Upper lobe of left lung (tissue), 6 donors: ENCODE data around the gene POLR3E. TPM values are rescaled to one million over a fixed set of nuclear protein-coding genes. Genes with fewer than 3 reads are reported as not detected.

Source experiments
- ATAC-seq, 2 donors: fragments of 200-7000 bp; cut with Tn5 transposase; one replicate each; pipeline ENCODE4 v1.9.1; 2022; ENCODE audit warnings: mild to moderate bottlenecking in 2 of 2, moderate library complexity in 2 of 2; ENCODE audit not compliant: low FRiP score in 2 of 2
- DNase-seq, 2 donors: peaks; one replicate each; pipeline ENCODE4 v3.0.0-alpha.2; 2019 to 2020
- H3K27ac ChIP-seq, 4 donors: fragments of 200-600 bp; sonication (generic); one replicate each; pipeline ENCODE4 v1.5.1; 2016 to 2019
- H3K27me3 ChIP-seq, 4 donors: fragments of 200-600 bp; sonication (generic); one replicate each; pipeline ENCODE4 v1.5.1; 2017 to 2019
- H3K36me3 ChIP-seq, 4 donors: fragments of 200-600 bp; sonication (generic); one replicate each; pipeline ENCODE4 v1.5.1; 2016 to 2019
- H3K4me1 ChIP-seq, 4 donors: fragments of 200-600 bp; sonication (generic); one replicate each; pipeline ENCODE4 v1.5.1; 2018 to 2019
- H3K4me3 ChIP-seq, 4 donors: fragments of 200-600 bp; sonication (generic); one replicate each; pipeline ENCODE4 v1.5.1; 2017 to 2019; ENCODE audit warnings: mild to moderate bottlenecking in 2 of 4, moderate library complexity in 1 of 4
- H3K9me3 ChIP-seq, 4 donors: fragments of 200-600 bp; sonication (generic); one replicate each; pipeline ENCODE4 v1.5.1; 2018 to 2019
- CTCF ChIP-seq, 6 experiments: fragments of 450-650 bp in 4 of 6; fragments of 200-600 bp in 2 of 6; sonication (generic) in 2 of 6; IDR thresholded peaks; one replicate each; pipeline ENCODE4 v1.5.1; 2016 to 2019; ENCODE audit warnings: antibody characterized with exemption in 6 of 6
- EP300 ChIP-seq, 4 donors: sonication (generic); formaldehyde crosslinking; IDR thresholded peaks; one replicate each; pipeline ENCODE4 v1.5.1; 2017; ENCODE audit warnings: antibody characterized with exemption in 4 of 4, control low read depth in 2 of 4
- POLR2A ChIP-seq, 4 donors: fragments of 450-650 bp; IDR thresholded peaks; one replicate each; pipeline ENCODE4 v1.5.1; 2016 to 2017; ENCODE audit warnings: antibody characterized with exemption in 4 of 4, mild to moderate bottlenecking in 2 of 4
- POLR2AphosphoS5 ChIP-seq, 2 donors: sonication (generic); formaldehyde crosslinking; IDR thresholded peaks; one replicate each; pipeline ENCODE4 v1.5.1; 2017; ENCODE audit warnings: antibody characterized with exemption in 2 of 2
- WGBS, 2 donors: methylation state at CpG; one replicate each; pipeline ENCODE4 v1.1.5; 2017 to 2018; 5-methylcytosine and 5-hydroxymethylcytosine counted together
- total RNA-seq, 6 donors: library from RNA; depleted of rRNA in 4 of 6; stranded (reverse); fragments of >200 nt in 4 of 6; gene quantifications; one replicate each; pipeline versions ENCODE4 v1.1.0 to v1.2.1, GENCODE V29; 2016 to 2021
- donor health status: DM: no; HTN: no; CAD: no; lungs with moderate emphysema.
- donor health status: DM: no; HTN: yes; CAD: no; lungs with severe emphysema.

POLR3E gene
- total RNA-seq, 6 donors from 2014 or later = 27.0 to 91.1 (median 47.0) TPM

GRCh38 chr16:22317625-22318024 is 20.4 kb downstream of the POLR3E start:
- Histone ChIP-seq H3K36me3 (peaks cover 12 to 94% (median 75%) of the 10 kb centered on the region in 4 donors), H3K4me3 (no peak overlapping the region), H3K27me3 (no peaks in the 10 kb centered on the region), H3K9me3 (no peaks in the 10 kb centered on the region), H3K27ac (no peak overlapping the region), H3K4me1 (peaks cover 0 to 5% (median 0%) of the 10 kb centered on the region in 4 donors)
- TF ChIP-seq POLR2A (IDR thresholded peaks at IDR 0.05) (no peak), EP300 (IDR thresholded peaks at IDR 0.05) (no peak)
- DNase-seq (no peak), ATAC-seq (no peak)
- WGBS, 2 donors = 92 to 96% methylated on average over 6 of the region's 6 CpGs

DNA sequence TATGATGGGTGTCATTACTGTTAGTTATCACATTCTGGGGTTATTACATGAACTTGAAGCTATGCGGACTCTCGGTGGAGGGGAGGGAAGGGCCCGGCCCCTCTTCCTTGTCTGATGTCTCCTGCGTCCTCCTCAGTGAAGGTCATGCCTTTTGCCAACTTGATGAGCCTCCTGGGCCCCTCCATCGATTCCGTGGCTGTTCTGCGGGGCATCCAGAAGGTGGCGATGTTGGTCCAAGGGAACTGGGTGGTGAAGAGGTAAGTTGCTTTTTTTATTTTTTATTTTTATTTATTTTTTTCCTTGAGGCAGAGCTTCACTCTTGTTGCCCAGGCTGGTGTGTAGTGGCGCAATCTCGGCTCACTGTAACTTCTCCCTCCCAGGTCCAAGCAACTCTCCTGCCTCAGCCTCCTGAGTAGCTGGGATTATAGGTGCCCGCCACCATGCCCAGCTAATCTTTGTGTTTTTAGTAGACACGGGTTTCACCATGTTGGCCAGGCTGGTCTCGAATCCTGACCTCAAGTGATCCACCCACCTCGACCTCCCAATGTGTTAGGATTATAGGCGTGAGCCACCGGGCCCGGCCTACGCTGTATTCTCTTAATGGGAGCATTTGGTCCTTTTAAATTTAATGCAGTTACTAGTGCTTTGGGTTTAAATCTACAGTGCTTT is 21.6 kb downstream of the POLR3E start:
- no peak overlapping the region for H3K27ac ChIP-seq
- H3K36me3 ChIP-seq = peaks cover 10 to 94% (median 70%) of the 10 kb centered on the region in 4 donors
- H3K4me1 ChIP-seq = peaks cover 0 to 5% (median 0%) of the 10 kb centered on the region in 4 donors
- no peaks in the 10 kb centered on the region for H3K9me3 ChIP-seq
- no peak overlapping the region for H3K4me3 ChIP-seq
- DNase-seq (no peak), ATAC-seq (no peak)
- TF ChIP-seq POLR2A (IDR thresholded peaks at IDR 0.05) = no peak
- peak in 5 of 6 experiments; percentile 36 to 59 (median 44) for TF ChIP-seq CTCF (IDR thresholded peaks at IDR 0.05)
- no peak for TF ChIP-seq EP300 (IDR thresholded peaks at IDR 0.05)
- no peaks in the 10 kb centered on the region for H3K27me3 ChIP-seq
- WGBS, 2 donors = 81 to 86% methylated on average over 18 of the region's 18 CpGs

- Histone ChIP-seq H3K27ac (no peak overlapping the region), H3K27me3 (no peaks in the 10 kb centered on the region), H3K36me3 (peaks cover 5 to 94% (median 72%) of the 10 kb centered on the region in 4 donors), H3K9me3 (no peaks in the 10 kb centered on the region), H3K4me1 (peaks cover 0 to 5% (median 0%) of the 10 kb centered on the region in 4 donors), H3K4me3 (no peak overlapping the region)
- 80 to 81% methylated on average over 13 of the region's 13 CpGs for WGBS, 2 donors
- TF ChIP-seq POLR2AphosphoS5 (IDR thresholded peaks at IDR 0.05) = no peak
- TF ChIP-seq CTCF (IDR thresholded peaks at IDR 0.05) = no peak
- no peak for TF ChIP-seq POLR2A (IDR thresholded peaks at IDR 0.05)
- no peak for TF ChIP-seq EP300 (IDR thresholded peaks at IDR 0.05)
- ATAC-seq = no peak
- no peak for DNase-seq
Measured at GRCh38 chr16:22320572-22321339, 23.5 kb downstream of the POLR3E start.

- peaks cover 0 to 5% (median 0%) of the 10 kb centered on the region in 4 donors for H3K4me1 ChIP-seq
- no peak overlapping the region for H3K4me3 ChIP-seq
- no peaks in the 10 kb centered on the region for H3K9me3 ChIP-seq
- TF ChIP-seq CTCF (IDR thresholded peaks at IDR 0.05) (peak; percentile 77 to 90 (median 86)), POLR2AphosphoS5 (IDR thresholded peaks at IDR 0.05) (no peak)
- no peak overlapping the region for H3K27ac ChIP-seq
- ATAC-seq (peak; percentile 73 to 79), DNase-seq (peak; percentile 60 to 75)
- WGBS, 2 donors = 45 to 46% methylated on average over 13 to 16 of the region's 16 CpGs
- peaks cover 10 to 94% (median 73%) of the 10 kb centered on the region in 4 donors for H3K36me3 ChIP-seq
- H3K27me3 ChIP-seq = no peaks in the 10 kb centered on the region
Measured at GRCh38 chr16:22321340-22322001, 24.3 kb downstream of the POLR3E start.

DNA sequence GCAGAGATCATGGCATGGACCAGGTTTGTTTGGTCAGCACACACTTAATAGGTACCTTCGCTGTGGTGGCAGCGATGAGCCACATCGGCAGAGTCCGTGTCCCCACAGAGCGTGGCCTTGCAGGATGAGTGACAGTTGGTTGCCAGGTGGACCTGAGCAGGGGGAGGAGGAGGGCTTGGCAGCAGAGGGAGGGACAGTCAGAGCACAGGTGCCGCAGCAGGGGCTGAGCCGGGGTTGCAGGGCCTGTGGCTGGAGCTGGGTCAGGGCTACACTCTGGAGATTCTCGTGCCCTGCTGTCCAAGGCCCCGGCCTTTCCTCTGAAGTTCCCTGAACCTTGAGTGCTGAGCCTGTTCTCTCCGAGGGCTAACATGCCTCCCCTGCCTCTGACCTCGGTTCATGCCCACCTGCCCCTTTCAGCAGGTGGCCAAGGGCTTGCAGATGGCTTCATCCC is 24.8 kb downstream of the POLR3E start:
- ATAC-seq (no peak), DNase-seq (no peak)
- H3K36me3 ChIP-seq = peaks cover 5 to 94% (median 73%) of the 10 kb centered on the region in 4 donors

More for the DNA sequence above, 24.8 kb downstream of the POLR3E start:
- no peak overlapping the region for H3K27ac ChIP-seq
- TF ChIP-seq POLR2A (IDR thresholded peaks at IDR 0.05) (no peak), POLR2AphosphoS5 (IDR thresholded peaks at IDR 0.05) (no peak), EP300 (IDR thresholded peaks at IDR 0.05) (no peak), CTCF (IDR thresholded peaks at IDR 0.05) (no peak)
- 97 to 100% methylated on average over 7 to 11 of the region's 11 CpGs for WGBS, 2 donors
- no peak overlapping the region for H3K4me3 ChIP-seq
- H3K27me3 ChIP-seq = no peaks in the 10 kb centered on the region
- peaks cover 0 to 5% (median 0%) of the 10 kb centered on the region in 4 donors for H3K4me1 ChIP-seq
- no peaks in the 10 kb centered on the region for H3K9me3 ChIP-seq
